A549 (cell line): ENCODE data around the gene PPP4R1. TPM values are rescaled to one million over a fixed set of nuclear protein-coding genes. Genes with fewer than 3 reads are reported as not detected.

ENCODE experiments used
- ATAC-seq, 2 experiments: fragments of 200-7000 bp in 1 of 2; fragments of >200 bp in 1 of 2; cut with Nextera tagmentation in 1 of 2; cut with Tn5 transposase in 1 of 2; 3 replicates each; pipeline versions ENCODE4 v1.8.0 to v1.9.1; 2018 to 2020; ENCODE audit warnings: mild to moderate bottlenecking in 1 of 2, moderate library complexity in 1 of 2
- CTCF ChIA-PET: fragments of 300-600 bp; sonication (Branson Sonifier 250); formaldehyde crosslinking; extraction: SDS; loops from one replicate; lab custom pipeline; 2021; ENCODE audit warnings: antibody characterized with exemption, inconsistent platforms; lab: Yijun Ruan, JAX
- POLR2A ChIA-PET: fragments of 350-600 bp; formaldehyde crosslinking; extraction: SDS; loops from one replicate; lab custom pipeline; 2021; ENCODE audit warnings: antibody characterized with exemption, inconsistent platforms; lab: Yijun Ruan, JAX
- DNase-seq, 2 experiments: peaks; one replicate each; pipeline versions ENCODE4 v3.0.0 to v3.0.0-alpha.2; 2011 to 2016; ENCODE audit warnings: low read depth in 1 of 2, low spot score in 1 of 2
- FAIRE-seq: peaks from 2 replicates; lab custom pipeline; 2011; peaks lifted over from hg19 to GRCh38; lab: Jason Lieb, UNC
- H3K27ac ChIP-seq, 2 experiments: fragments of >200 bp; sonication (Bioruptor Twin); formaldehyde crosslinking; 3 replicates each; pipeline ENCODE4 v1.5.1; 2016 to 2017
- H3K4me1 ChIP-seq: fragments of >200 bp; sonication (Bioruptor Twin); formaldehyde crosslinking; 3 replicates; pipeline ENCODE4 v1.6.1; 2016
- H3K4me2 ChIP-seq: fragments of >200 bp; sonication (Bioruptor Twin); formaldehyde crosslinking; 3 replicates; pipeline ENCODE4 v1.6.1; 2016
- H3K4me3 ChIP-seq: fragments of >200 bp; sonication (Bioruptor Twin); formaldehyde crosslinking; 3 replicates; pipeline ENCODE4 v1.5.1; 2016
- H3K9me3 ChIP-seq: fragments of >200 bp; sonication (Bioruptor Twin); formaldehyde crosslinking; 3 replicates; pipeline ENCODE4 v1.6.1; 2016
- BCL3 ChIP-seq: fragments of >200 bp; sonication (Bioruptor Twin); formaldehyde crosslinking; IDR thresholded peaks from 3 replicates; pipeline ENCODE4 v1.6.1; 2016
- CBX8 ChIP-seq: fragments of 200-600 bp; sonication (generic); IDR thresholded peaks from 2 replicates; pipeline ENCODE4 v1.6.1; 2016
- CHD2 ChIP-seq: fragments of 150-350 bp; IDR thresholded peaks from 2 replicates; pipeline ENCODE4 v1.6.1; 2014; ENCODE audit warnings: low read length; ENCODE audit not compliant: partially characterized antibody
- EHF ChIP-seq: fragments of 250-450 bp; sonication (Bioruptor Pico); IDR thresholded peaks from 2 replicates; pipeline ENCODE4 v1.5.0; 2020; ENCODE audit warnings: mild to moderate bottlenecking
- ELK1 ChIP-seq: fragments of 150-350 bp; IDR thresholded peaks from 2 replicates; pipeline ENCODE4 v1.6.1; 2014; ENCODE audit warnings: low read depth, mild to moderate bottlenecking, low read length
- FOSB ChIP-seq: fragments of 250-450 bp; sonication (Bioruptor Pico); IDR thresholded peaks from 2 replicates; pipeline ENCODE4 v1.5.0; 2020; ENCODE audit warnings: mild to moderate bottlenecking, moderate library complexity
- FOXS1 ChIP-seq: fragments of 250-450 bp; sonication (Bioruptor Pico); IDR thresholded peaks from 2 replicates; pipeline ENCODE4 v1.5.0; 2020; ENCODE audit warnings: mild to moderate bottlenecking, moderate library complexity
- HDAC2 ChIP-seq: fragments of 200-600 bp; sonication (generic); IDR thresholded peaks from 2 replicates; pipeline ENCODE4 v1.6.1; 2016
- HES2 ChIP-seq: fragments of >200 bp; sonication (Bioruptor Twin); formaldehyde crosslinking; IDR thresholded peaks from 2 replicates; pipeline ENCODE4 v1.6.1; 2016
- HOXA7 ChIP-seq: fragments of 250-450 bp; sonication (Bioruptor Pico); IDR thresholded peaks from 2 replicates; pipeline ENCODE4 v1.5.0; 2020; ENCODE audit warnings: mild to moderate bottlenecking, moderate library complexity
- HOXB5 ChIP-seq: fragments of 250-450 bp; sonication (Bioruptor Pico); IDR thresholded peaks from 2 replicates; pipeline ENCODE4 v1.5.0; 2020; ENCODE audit warnings: mild to moderate bottlenecking, moderate library complexity
- JUN ChIP-seq, 2 experiments: fragments of >200 bp; sonication (Bioruptor Twin); formaldehyde crosslinking; IDR thresholded peaks; 2 replicates in 1 of 2; 3 replicates in 1 of 2; pipeline ENCODE4 v1.6.1; 2016 to 2017
- KDM5A ChIP-seq: fragments of 200-600 bp; sonication (generic); IDR thresholded peaks from 2 replicates; pipeline ENCODE4 v1.6.1; 2016; ENCODE audit warnings: antibody characterized with exemption, mild to moderate bottlenecking
- MAFK ChIP-seq: fragments of 450-650 bp; IDR thresholded peaks from 2 replicates; pipeline ENCODE4 v1.6.1; 2014; ENCODE audit not compliant: partially characterized antibody
- MYC ChIP-seq: IDR thresholded peaks from 2 replicates; pipeline ENCODE4 v1.6.1; 2012; ENCODE audit warnings: mild to moderate bottlenecking, inconsistent platforms, low read length, improper control_type of control experiment, borderline replicate concordance
- NPAS2 ChIP-seq: fragments of 250-450 bp; sonication (Bioruptor Pico); IDR thresholded peaks from 2 replicates; pipeline ENCODE4 v1.8.0; 2022; ENCODE audit warnings: mild to moderate bottlenecking, moderate library complexity, borderline replicate concordance
- NR3C1 ChIP-seq: fragments of >200 bp; sonication (Bioruptor Twin); formaldehyde crosslinking; IDR thresholded peaks from 3 replicates; pipeline ENCODE4 v1.6.1; 2017
- RAD21 ChIP-seq, 2 experiments: fragments of >200 bp in 1 of 2; sonication (Bioruptor Twin) in 1 of 2; formaldehyde crosslinking in 1 of 2; IDR thresholded peaks in 1 of 2; conservative IDR thresholded peaks in 1 of 2; 2 replicates in 1 of 2; 3 replicates in 1 of 2; pipeline ENCODE4 v1.6.1; 2012 to 2018; ENCODE audit warnings: inconsistent platforms in 1 of 2
- RARB ChIP-seq: fragments of 250-450 bp; sonication (Bioruptor Pico); IDR thresholded peaks from 2 replicates; pipeline ENCODE4 v1.8.0; 2021; ENCODE audit warnings: mild to moderate bottlenecking, moderate library complexity
- WGBS: methylation state at CpG from one replicate; pipeline ENCODE4 v1.1.6; 2017; ENCODE audit errors: missing lambda C conversion rate; 5-methylcytosine and 5-hydroxymethylcytosine counted together
- polyA plus RNA-seq, 4 experiments: library from polyadenylated mRNA; depleted of rRNA in 3 of 4; stranded (reverse); fragments of >200 nt; fragmentation: RNase III in 1 of 4; extraction: RNeasy Plus Mini Kit Qiagen cat#74134 plus additional on column Dnase treatment in 1 of 4; gene quantifications; 2 replicates in 3 of 4; 3 replicates in 1 of 4; pipeline ENCODE4 v1.2.3, GENCODE V29; 2011 to 2017

The PPP4R1 gene
- polyA plus RNA-seq, 2 of the 4 experiments (the other 2 are of a cell fraction): 40.1 to 97.3 TPM

DNA sequence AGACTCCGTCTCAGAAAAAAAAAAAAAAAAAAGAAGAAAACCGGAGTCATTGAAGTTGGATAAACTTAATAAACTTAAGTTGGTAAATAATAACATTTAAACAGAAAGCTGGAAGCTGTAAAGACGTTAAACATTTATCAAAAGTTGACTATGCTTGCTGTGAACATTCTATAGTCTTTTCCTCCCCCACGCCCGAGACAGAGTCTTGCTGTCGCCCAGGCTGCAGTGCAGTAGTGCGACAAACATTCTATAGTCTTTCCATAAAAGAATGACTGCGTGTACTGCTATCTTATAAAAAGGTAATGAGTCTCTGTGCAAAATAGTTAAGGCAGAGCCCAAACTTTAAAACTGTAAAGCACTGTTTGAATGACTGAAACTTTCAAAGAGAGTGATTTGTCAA, 45.2 kb downstream of the PPP4R1 start:
- WGBS: 92% methylated on average over 8 of the region's 8 CpGs
- Histone ChIP-seq H3K4me1 (0 out of 3 replicates have a peak, but pooled peaks cover 5% of the 10 kb centered on the region), H3K27ac (no peak overlapping the region), H3K9me3 (no peaks in the 10 kb centered on the region), H3K4me2 (no peak overlapping the region), H3K4me3 (no peak overlapping the region)
- TF ChIP-seq JUN (IDR thresholded peaks at IDR 0.05) (no peak), NR3C1 (no peak), HOXA7 (CRISPR knock-in tag) (no peak), NPAS2 (no peak), RAD21 (conservative IDR thresholded peaks at IDR 0.05 in 1 of 2, IDR thresholded peaks at IDR 0.05 in 1 of 2) (no peak), HES2 (no peak), CHD2 (no peak)
- no peak for ATAC-seq
- ChIA-PET CTCF (interaction anchor here (0.9 to 1.6 kb wide), 4 partner anchors 9 to 235 kb away, joined by 3 to 4 read pairs (median 4); no protein-coding TSS in a partner anchor), POLR2A (no interaction called here)
- DNase-seq: no peak
- no peak for FAIRE-seq

DNA sequence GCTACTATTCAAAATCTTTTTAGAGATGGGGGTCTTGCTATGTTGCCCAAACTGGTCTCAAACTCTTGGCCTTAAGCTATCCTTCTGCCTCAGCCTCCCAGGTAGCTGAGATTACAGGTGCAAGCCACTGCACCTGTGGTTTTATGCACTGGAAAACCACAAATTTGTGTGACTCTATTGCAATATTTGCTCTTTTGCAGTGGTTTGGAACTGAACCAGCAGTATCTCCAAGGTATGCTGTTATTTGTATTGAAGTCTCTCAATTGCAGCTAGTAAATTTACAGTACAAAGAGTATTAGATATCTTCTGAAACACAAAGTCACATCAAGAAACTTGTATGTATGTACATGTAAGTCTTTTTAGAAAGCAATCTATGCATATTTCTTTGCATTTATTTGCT, 46.2 kb downstream of the PPP4R1 start:
- TF ChIP-seq FOXS1 (CRISPR knock-in tag) (no peak), MYC (no peak), NPAS2 (no peak), EHF (CRISPR knock-in tag) (no peak), NR3C1 (no peak)
- H3K27ac ChIP-seq: no peak overlapping the region
- H3K9me3 ChIP-seq: no peaks in the 10 kb centered on the region
- ChIA-PET POLR2A (no interaction called here), CTCF (interaction anchor here (0.6 to 2.2 kb wide), 5 partner anchors 10 to 115 kb away, joined by 3 to 5 read pairs (median 3); no protein-coding TSS in a partner anchor)
- ATAC-seq: no peak
- 0 out of 3 replicates have a peak, but pooled peaks cover 5% of the 10 kb centered on the region for H3K4me1 ChIP-seq
- no peak overlapping the region for H3K4me2 ChIP-seq
- no peak for DNase-seq
- no peak overlapping the region for H3K4me3 ChIP-seq
- no peak for FAIRE-seq

DNA sequence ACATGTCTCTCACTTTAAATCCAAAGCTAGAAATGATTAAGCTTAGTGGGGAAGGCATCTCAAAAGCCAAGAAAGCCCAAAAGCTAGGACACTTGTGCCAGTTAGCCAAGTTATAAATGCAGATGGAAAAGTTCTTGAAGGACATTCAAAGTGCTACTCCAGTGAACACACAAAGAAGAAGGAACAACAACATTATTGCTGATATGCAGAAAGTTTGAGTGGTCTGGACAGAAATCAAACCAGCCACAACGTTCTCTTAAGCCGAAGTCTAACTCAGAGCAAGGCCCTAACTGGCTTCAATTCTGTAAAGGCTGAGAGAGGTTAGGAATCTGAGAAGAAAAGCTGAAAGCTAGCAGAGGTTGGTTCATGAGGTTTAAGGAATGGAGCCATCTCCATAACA, 49.0 kb downstream of the PPP4R1 start:
- no peak for DNase-seq
- ChIA-PET POLR2A (no interaction called here), CTCF (interaction anchor here (1.0 to 3.0 kb wide), 4 partner anchors 10 to 119 kb away, joined by 3 to 19 read pairs (median 6); no protein-coding TSS in a partner anchor)
- no peak overlapping the region for H3K27ac ChIP-seq
- no peak overlapping the region for H3K4me2 ChIP-seq
- no peaks in the 10 kb centered on the region for H3K9me3 ChIP-seq
- 0 out of 3 replicates have a peak, but pooled peaks cover under 1% of the 10 kb centered on the region for H3K4me1 ChIP-seq
- WGBS: 96% methylated on average over 2 of the region's 2 CpGs
- ATAC-seq: no peak
- no peak overlapping the region for H3K4me3 ChIP-seq
- TF ChIP-seq JUN (IDR thresholded peaks at IDR 0.05) (no peak), MAFK (peak; percentile 28)
- FAIRE-seq: no peak

DNA sequence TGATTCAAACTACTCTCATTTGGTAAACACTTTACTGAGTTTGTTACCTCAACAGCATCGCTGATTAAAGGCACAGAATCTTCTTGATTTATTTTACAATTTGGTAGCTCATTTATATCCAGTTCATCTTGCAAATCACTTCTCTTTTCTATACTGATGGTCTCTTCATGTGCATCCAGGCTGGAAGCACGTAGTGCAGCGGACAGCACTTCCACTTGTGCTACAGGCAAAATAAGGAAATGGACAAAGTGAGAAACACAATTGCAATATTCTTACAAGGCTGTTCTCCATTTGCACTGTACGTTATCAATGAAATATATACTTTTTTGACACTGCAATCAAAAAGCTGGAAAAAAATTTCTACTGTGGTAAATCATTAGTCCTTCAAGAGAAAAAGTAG, 51.0 kb downstream of the PPP4R1 start:
- H3K4me3 ChIP-seq: no peak overlapping the region
- ATAC-seq (no peak), DNase-seq (no peak), FAIRE-seq (no peak)
- TF ChIP-seq KDM5A: no peak
- no peak for TF ChIP-seq EHF (CRISPR knock-in tag)
- no peak for TF ChIP-seq HDAC2
- TF ChIP-seq BCL3: no peak
- TF ChIP-seq FOSB (CRISPR knock-in tag): no peak
- H3K4me1 ChIP-seq: no peaks in the 10 kb centered on the region
- no peaks in the 10 kb centered on the region for H3K9me3 ChIP-seq
- WGBS: 95% methylated on average over 4 of the region's 4 CpGs
- H3K27ac ChIP-seq: no peak overlapping the region
- CTCF ChIA-PET: interaction anchor here (0.9 to 1.5 kb wide), 2 partner anchors 12 to 98 kb away, joined by 3 to 4 read pairs; no protein-coding TSS in a partner anchor
- no peak overlapping the region for H3K4me2 ChIP-seq
- POLR2A ChIA-PET: no interaction called here

- H3K9me3 ChIP-seq: no peaks in the 10 kb centered on the region
- no peak overlapping the region for H3K4me2 ChIP-seq
- 82% methylated on average over 4 of the region's 4 CpGs for WGBS
- TF ChIP-seq JUN (IDR thresholded peaks at IDR 0.05) (no peak), CBX8 (no peak), EHF (CRISPR knock-in tag) (no peak), RARB (no peak), HES2 (no peak), KDM5A (no peak), HOXB5 (CRISPR knock-in tag) (no peak), ELK1 (no peak)
- H3K27ac ChIP-seq: no peak overlapping the region
- POLR2A ChIA-PET: no interaction called here
- DNase-seq (no peak), ATAC-seq (no peak), FAIRE-seq (no peak)
- CTCF ChIA-PET: interaction anchor here (0.6 to 1.5 kb wide), 3 partner anchors 10 to 99 kb away, joined by 3 to 4 read pairs (median 3); no protein-coding TSS in a partner anchor
- H3K4me3 ChIP-seq: no peak overlapping the region
- H3K4me1 ChIP-seq: no peaks in the 10 kb centered on the region
Observed at GRCh38 chr18:9562584-9562983, 51.8 kb downstream of the PPP4R1 start.
